ENCODE results near the gene ZNF391. TPM values are rescaled to one million over a fixed set of nuclear protein-coding genes. Genes with fewer than 3 reads are reported as not detected.
A peak's percentile ranks its signal among the peaks of the same experiment; 100 is the strongest.
"Not testable (repeated sequence)": the region's sequence is repeated elsewhere in the genome, so short reads cannot be mapped to it uniquely, and the experiment has no call there.

ZNF391 gene
- total RNA-seq, 4 donors from 2014 or later, result 2.7 to 15.9 (median 5.4) TPM

GRCh38 chr6:27415898-27416297 lies 27.3 kb downstream of the ZNF391 start:
- no peaks in the 10 kb centered on the region for H3K27me3 ChIP-seq
- H3K36me3 ChIP-seq, result no peaks in the 10 kb centered on the region
- TF ChIP-seq POLR2AphosphoS5 (IDR thresholded peaks at IDR 0.05), result no peak
- TF ChIP-seq POLR2A (IDR thresholded peaks at IDR 0.05), result no peak
- no peak for TF ChIP-seq EP300 (IDR thresholded peaks at IDR 0.05)
- H3K4me3 ChIP-seq, result no peak overlapping the region
- no peak for ATAC-seq
- WGBS, 2 donors (ENCODE audit: low coverage in 1 of 2), result 83% methylated on average over 1 of the region's 2 CpGs; no CpG with 5 or more reads in 1 of the 2 donors
- H3K4me1 ChIP-seq, result no peaks in the 10 kb centered on the region
- H3K27ac ChIP-seq, result no peak overlapping the region
- no peaks in the 10 kb centered on the region for H3K9me3 ChIP-seq

- ATAC-seq, result no peak
- Histone ChIP-seq H3K9me3 (peaks cover 0 to 5% (median 0%) of the 10 kb centered on the region in 3 donors), H3K27me3 (no peaks in the 10 kb centered on the region), H3K36me3 (no peaks in the 10 kb centered on the region), H3K27ac (no peak overlapping the region), H3K4me3 (no peak overlapping the region), H3K4me1 (no peaks in the 10 kb centered on the region)
- no peak for TF ChIP-seq POLR2AphosphoS5 (IDR thresholded peaks at IDR 0.05)
- TF ChIP-seq EP300 (IDR thresholded peaks at IDR 0.05), result no peak
- TF ChIP-seq POLR2A (IDR thresholded peaks at IDR 0.05), result no peak
- no peak for TF ChIP-seq CTCF (IDR thresholded peaks at IDR 0.05)
These were observed 30.8 kb downstream of the ZNF391 start for GRCh38 chr6:27419363-27419762.

- TF ChIP-seq CTCF (IDR thresholded peaks at IDR 0.05), result no peak
- TF ChIP-seq POLR2A (IDR thresholded peaks at IDR 0.05), result no peak
- TF ChIP-seq EP300 (IDR thresholded peaks at IDR 0.05), result no peak
- no peak for TF ChIP-seq POLR2AphosphoS5 (IDR thresholded peaks at IDR 0.05)
- Histone ChIP-seq H3K36me3 (no peaks in the 10 kb centered on the region), H3K4me3 (peak overlapping the region in 1 of 2 donors; percentile 14), H3K27me3 (no peaks in the 10 kb centered on the region), H3K27ac (no peak overlapping the region), H3K9me3 (peaks cover 0 to 5% (median 0%) of the 10 kb centered on the region in 3 donors), H3K4me1 (no peaks in the 10 kb centered on the region)
- 33 to 52% methylated on average over 11 of the region's 32 CpGs for WGBS, 2 donors (ENCODE audit: low coverage in 1 of 2)
- ATAC-seq, result no peak
These were observed 34.2 kb downstream of the ZNF391 start for GRCh38 chr6:27422651-27423332.

- not testable (repeated sequence) for H3K27ac ChIP-seq, ATAC-seq, H3K27me3 ChIP-seq, H3K9me3 ChIP-seq, H3K4me1 ChIP-seq, H3K36me3 ChIP-seq, H3K4me3 ChIP-seq
- no CpG with 5 or more reads among the region's 36 CpGs for WGBS, 2 donors (ENCODE audit: low coverage in 1 of 2)
These were observed 36.3 kb downstream of the ZNF391 start for GRCh38 chr6:27424851-27425250.

GRCh38 chr6:27426045-27426620 lies 37.6 kb downstream of the ZNF391 start:
- Histone ChIP-seq H3K36me3 (no peaks in the 10 kb centered on the region), H3K4me3 (no peak overlapping the region), H3K4me1 (no peaks in the 10 kb centered on the region), H3K27me3 (no peaks in the 10 kb centered on the region), H3K9me3 (peaks cover 0 to 17% (median 0%) of the 10 kb centered on the region in 3 donors), H3K27ac (no peak overlapping the region)
- ATAC-seq, result no peak
- TF ChIP-seq EP300 (IDR thresholded peaks at IDR 0.05), result no peak
- no peak for TF ChIP-seq POLR2AphosphoS5 (IDR thresholded peaks at IDR 0.05)
- no peak for TF ChIP-seq CTCF (IDR thresholded peaks at IDR 0.05)
- WGBS, 2 donors (ENCODE audit: low coverage in 1 of 2), result 60 to 78% methylated on average over 1 to 4 of the region's 4 CpGs

DNA sequence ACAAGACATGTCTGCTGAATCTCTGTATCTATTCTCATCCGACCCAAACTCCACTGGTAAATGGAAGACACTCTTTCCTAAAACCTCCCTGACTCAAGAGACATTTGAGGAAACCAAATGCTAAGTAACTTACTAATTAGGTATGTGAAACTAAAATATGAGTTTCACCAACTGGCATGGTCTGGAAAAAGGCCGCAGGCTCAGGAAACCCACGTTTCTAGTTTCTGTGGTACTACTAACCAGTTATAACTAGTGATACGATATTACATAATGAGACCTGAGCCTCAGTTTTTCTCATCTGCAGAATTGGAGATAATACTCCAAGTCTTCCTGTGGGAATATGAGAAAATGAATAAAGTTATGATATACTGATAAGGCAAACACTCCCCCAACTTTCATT lies 39.9 kb downstream of the ZNF391 start:
- Histone ChIP-seq H3K27ac (no peak overlapping the region), H3K36me3 (no peaks in the 10 kb centered on the region), H3K4me3 (no peak overlapping the region), H3K4me1 (no peaks in the 10 kb centered on the region), H3K9me3 (peaks cover 0 to 12% (median 0%) of the 10 kb centered on the region in 3 donors), H3K27me3 (no peaks in the 10 kb centered on the region)
- 75 to 90% methylated on average over 3 to 4 of the region's 4 CpGs for WGBS, 2 donors (ENCODE audit: low coverage in 1 of 2)
- ATAC-seq, result no peak
- TF ChIP-seq POLR2AphosphoS5 (IDR thresholded peaks at IDR 0.05) (no peak), EP300 (IDR thresholded peaks at IDR 0.05) (no peak), POLR2A (IDR thresholded peaks at IDR 0.05) (no peak), CTCF (IDR thresholded peaks at IDR 0.05) (no peak)

All from gastroesophageal sphincter (tissue), 4 donors.